Activated naive CD4-positive, alpha-beta T cell treated with anti-CD3 and anti-CD28 coated beads, Interleukin-2, amount 10 ng/mL, durations not matched to agents 7 days and 5 days (primary cell): Measurements from ENCODE around the gene INSRR.

Source experiments
- CTCF ChIA-PET: fragments of 350-600 bp; sonication (Branson Sonifier 250); formaldehyde crosslinking; loops from one replicate; lab custom pipeline; 2021; ENCODE audit warnings: antibody characterized with exemption; lab: Charles Lee
- DNase-seq: peaks from one replicate; pipeline ENCODE4 v3.0.0-alpha.2; 2020
- H3K27ac Mint-ChIP-seq: one replicate; pipeline ENCODE4 v1.8.0; 2021; ENCODE audit warnings: mild to moderate bottlenecking, moderate library complexity, mixed read lengths
- H3K27me3 Mint-ChIP-seq: one replicate; pipeline ENCODE4 v1.8.0; 2021; ENCODE audit warnings: mild to moderate bottlenecking, mixed read lengths
- H3K36me3 Mint-ChIP-seq: one replicate; pipeline ENCODE4 v1.8.0; 2021; ENCODE audit warnings: mixed read lengths
- H3K4me1 Mint-ChIP-seq: one replicate; pipeline ENCODE4 v1.8.0; 2021; ENCODE audit warnings: mixed read lengths
- H3K4me3 Mint-ChIP-seq: one replicate; pipeline ENCODE4 v1.8.0; 2021; ENCODE audit warnings: mild to moderate bottlenecking, moderate library complexity, mixed read lengths
- H3K9me3 Mint-ChIP-seq: one replicate; pipeline ENCODE4 v1.8.0; 2021; ENCODE audit warnings: mixed read lengths

INSRR gene

GRCh38 chr1:156858959-156859522 lies at the start of gene INSRR:
TSS of gene INSRR (minus strand) at chr1:156859117. CDS start at chr1:156858621, 496 bp downstream.
- Mint-ChIP-seq H3K36me3 (no peaks in the 10 kb centered on the region), H3K4me1 (peaks cover 43% of the 10 kb centered on the region), H3K27ac (no peak within 1 kb of the TSS), H3K27me3 (peaks cover 88% of the 10 kb centered on the region), H3K4me3 (peak within 1 kb of the TSS; percentile 65), H3K9me3 (no peaks in the 10 kb centered on the region)
- CTCF ChIA-PET = interaction anchor here (0.7 to 11.4 kb wide), 34 partner anchors 10 to 216 kb away, joined by 3 to 240 read pairs (median 8); partner anchors contain the start of genes ISG20L2, METTL25B and PEAR1
- DNase-seq = no peak

DNA sequence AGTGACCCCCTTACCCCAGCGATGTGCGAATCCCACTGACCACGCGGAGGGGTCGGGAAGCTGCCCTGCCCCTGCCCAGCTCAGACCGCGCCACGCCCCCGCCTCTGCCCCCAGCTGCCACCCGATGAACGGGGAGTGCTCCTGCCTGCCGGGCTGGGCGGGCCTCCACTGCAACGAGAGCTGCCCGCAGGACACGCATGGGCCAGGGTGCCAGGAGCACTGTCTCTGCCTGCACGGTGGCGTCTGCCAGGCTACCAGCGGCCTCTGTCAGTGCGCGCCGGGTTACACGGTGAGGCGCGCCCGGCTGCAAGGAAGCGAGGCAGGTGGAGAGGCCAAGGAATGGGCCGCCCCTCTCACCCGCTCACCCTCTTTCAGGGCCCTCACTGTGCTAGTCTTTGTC lies 49.6 kb upstream of the INSRR start:
- H3K9me3 Mint-ChIP-seq = no peaks in the 10 kb centered on the region
- no peak overlapping the region for H3K4me3 Mint-ChIP-seq
- CTCF ChIA-PET = interaction anchor here (6.3 kb wide), 1 partner anchor 17 kb away, joined by 61 read pairs; no protein-coding TSS in a partner anchor
- peaks cover 65% of the 10 kb centered on the region for H3K27me3 Mint-ChIP-seq
- H3K4me1 Mint-ChIP-seq = no peaks in the 10 kb centered on the region
- H3K27ac Mint-ChIP-seq = no peak overlapping the region
- no peak for DNase-seq
- no peaks in the 10 kb centered on the region for H3K36me3 Mint-ChIP-seq

GRCh38 chr1:156906206-156906906 lies 47.4 kb upstream of the INSRR start:
- no peaks in the 10 kb centered on the region for H3K36me3 Mint-ChIP-seq
- CTCF ChIA-PET = no interaction called here
- DNase-seq = no peak
- no peak overlapping the region for H3K4me3 Mint-ChIP-seq
- no peaks in the 10 kb centered on the region for H3K9me3 Mint-ChIP-seq
- no peak overlapping the region for H3K27ac Mint-ChIP-seq
- no peaks in the 10 kb centered on the region for H3K4me1 Mint-ChIP-seq
- H3K27me3 Mint-ChIP-seq = peaks cover 63% of the 10 kb centered on the region

GRCh38 chr1:156905651-156906050 lies 46.7 kb upstream of the INSRR start:
- Mint-ChIP-seq H3K4me1 (no peaks in the 10 kb centered on the region), H3K27ac (no peak overlapping the region), H3K9me3 (no peaks in the 10 kb centered on the region), H3K27me3 (peaks cover 64% of the 10 kb centered on the region), H3K4me3 (no peak overlapping the region), H3K36me3 (no peaks in the 10 kb centered on the region)
- no peak for DNase-seq
- CTCF ChIA-PET = no interaction called here

DNA sequence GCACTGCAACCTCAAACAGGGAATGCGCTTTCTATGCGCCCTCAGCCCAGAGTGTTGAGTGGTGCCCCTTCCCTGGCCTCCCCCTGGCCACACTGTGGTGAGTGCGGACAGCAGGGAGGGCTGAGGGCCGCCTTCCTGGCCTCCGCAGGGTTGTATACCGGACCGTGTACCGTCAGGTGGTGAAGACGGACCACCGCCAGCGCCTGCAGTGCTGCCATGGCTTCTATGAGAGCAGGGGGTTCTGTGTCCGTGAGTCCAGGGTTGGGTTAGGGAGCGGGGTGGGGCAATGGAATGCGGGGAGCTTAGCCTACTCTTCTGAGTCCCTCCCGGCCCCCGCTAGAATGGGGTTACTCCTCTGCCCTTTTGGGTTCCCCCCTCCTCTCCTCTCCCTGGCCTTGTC lies 46.3 kb upstream of the INSRR start:
- H3K4me3 Mint-ChIP-seq = no peak overlapping the region

GRCh38 chr1:156904187-156904959 lies 45.5 kb upstream of the INSRR start:
- H3K9me3 Mint-ChIP-seq = no peaks in the 10 kb centered on the region
- no peaks in the 10 kb centered on the region for H3K4me1 Mint-ChIP-seq
- CTCF ChIA-PET = no interaction called here

More for the DNA sequence above, 46.3 kb upstream of the INSRR start:
- H3K9me3 Mint-ChIP-seq = no peaks in the 10 kb centered on the region
- H3K4me1 Mint-ChIP-seq = no peaks in the 10 kb centered on the region
- peaks cover 64% of the 10 kb centered on the region for H3K27me3 Mint-ChIP-seq
- H3K36me3 Mint-ChIP-seq = no peaks in the 10 kb centered on the region
- H3K27ac Mint-ChIP-seq = no peak overlapping the region
- no peak for DNase-seq
- CTCF ChIA-PET = no interaction called here

GRCh38 chr1:156903328-156904091 lies 44.6 kb upstream of the INSRR start:
- no peak for DNase-seq
- Mint-ChIP-seq H3K36me3 (no peaks in the 10 kb centered on the region), H3K9me3 (no peaks in the 10 kb centered on the region), H3K4me3 (no peak overlapping the region), H3K27ac (no peak overlapping the region), H3K27me3 (peaks cover 73% of the 10 kb centered on the region), H3K4me1 (peaks cover 3% of the 10 kb centered on the region)
- CTCF ChIA-PET = no interaction called here

More at GRCh38 chr1:156904187-156904959, 45.5 kb upstream of the INSRR start:
- no peak overlapping the region for H3K4me3 Mint-ChIP-seq
- no peak overlapping the region for H3K27ac Mint-ChIP-seq
- H3K27me3 Mint-ChIP-seq = peaks cover 68% of the 10 kb centered on the region
- DNase-seq = no peak
- no peaks in the 10 kb centered on the region for H3K36me3 Mint-ChIP-seq

DNA sequence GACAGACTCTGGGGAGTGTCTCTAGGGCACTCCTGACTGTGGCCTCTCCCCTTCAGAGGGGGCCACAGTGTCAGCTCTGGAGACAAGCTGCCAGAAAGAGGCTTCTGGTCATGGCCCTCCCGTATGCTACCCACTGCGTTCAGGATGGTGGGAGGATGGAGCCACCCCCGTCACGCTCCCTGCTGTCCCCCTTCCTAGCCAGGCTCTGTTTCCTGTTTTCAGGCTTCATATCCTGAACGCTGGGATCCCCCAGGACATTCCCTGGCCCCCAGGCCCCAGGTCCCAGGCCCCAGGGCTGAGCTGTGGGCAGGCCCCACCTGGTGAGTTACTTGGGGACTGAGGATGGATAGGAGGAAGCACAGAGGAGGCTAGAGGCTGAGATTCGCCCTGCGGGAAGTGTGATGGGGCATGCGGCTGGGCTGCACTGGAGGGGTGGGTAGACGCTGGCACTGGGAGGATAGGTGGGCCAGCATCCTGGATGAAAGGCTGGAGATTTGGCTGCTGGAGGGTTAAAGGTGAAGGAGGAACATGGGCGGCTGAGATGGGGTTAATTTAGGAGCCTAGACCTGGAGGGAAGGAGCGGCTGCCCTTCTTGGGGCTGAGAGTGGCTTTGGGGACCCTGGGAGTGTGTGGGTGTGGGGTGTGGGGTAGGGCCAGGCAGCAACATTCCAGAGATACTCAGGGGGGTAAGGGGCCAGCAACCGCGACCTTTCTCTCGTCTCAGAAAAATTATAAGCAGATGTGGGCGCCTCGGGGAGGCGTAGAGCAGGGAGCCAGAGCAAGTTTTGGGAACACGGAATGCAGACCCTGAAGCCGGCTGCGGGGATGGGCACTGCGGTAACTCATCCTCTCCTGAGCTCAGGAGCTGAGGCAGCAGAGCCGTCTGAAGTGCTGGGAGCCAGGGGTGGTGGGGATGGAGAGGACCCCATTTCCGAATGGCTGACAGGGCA lies 43.3 kb upstream of the INSRR start:
- peak overlapping the region; percentile 43 for H3K27ac Mint-ChIP-seq
- peaks cover 80% of the 10 kb centered on the region for H3K27me3 Mint-ChIP-seq
- no peaks in the 10 kb centered on the region for H3K36me3 Mint-ChIP-seq
- H3K4me3 Mint-ChIP-seq = no peak overlapping the region
- peaks cover 16% of the 10 kb centered on the region for H3K4me1 Mint-ChIP-seq
- DNase-seq = no peak
- CTCF ChIA-PET = interaction anchor here (0.8 to 4.5 kb wide), 4 partner anchors 8 to 26 kb away, joined by 3 to 31 read pairs (median 3); no protein-coding TSS in a partner anchor
- no peaks in the 10 kb centered on the region for H3K9me3 Mint-ChIP-seq

DNA sequence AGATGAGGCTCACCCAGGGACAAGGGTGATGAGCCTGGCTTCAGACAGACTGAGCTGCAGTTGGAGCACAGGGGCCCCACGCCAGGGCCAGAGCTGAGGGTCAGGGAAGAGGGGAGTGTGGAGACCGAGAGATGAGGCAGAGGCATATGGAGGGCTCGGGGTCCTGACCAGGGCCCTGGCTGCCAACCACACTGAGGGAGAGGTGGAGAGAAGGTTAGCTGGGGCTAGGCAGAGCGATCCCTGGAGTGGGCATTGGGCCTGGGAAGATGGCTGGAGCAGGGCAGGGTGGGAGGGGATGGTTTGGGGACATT lies 42.6 kb upstream of the INSRR start:
- DNase-seq = no peak
- Mint-ChIP-seq H3K9me3 (no peaks in the 10 kb centered on the region), H3K4me3 (no peak overlapping the region), H3K36me3 (no peaks in the 10 kb centered on the region), H3K27me3 (peaks cover 87% of the 10 kb centered on the region), H3K4me1 (peaks cover 19% of the 10 kb centered on the region), H3K27ac (no peak overlapping the region)
- CTCF ChIA-PET = interaction anchor here (0.8 to 4.5 kb wide), 6 partner anchors 9 to 26 kb away, joined by 3 to 31 read pairs (median 3); no protein-coding TSS in a partner anchor

DNA sequence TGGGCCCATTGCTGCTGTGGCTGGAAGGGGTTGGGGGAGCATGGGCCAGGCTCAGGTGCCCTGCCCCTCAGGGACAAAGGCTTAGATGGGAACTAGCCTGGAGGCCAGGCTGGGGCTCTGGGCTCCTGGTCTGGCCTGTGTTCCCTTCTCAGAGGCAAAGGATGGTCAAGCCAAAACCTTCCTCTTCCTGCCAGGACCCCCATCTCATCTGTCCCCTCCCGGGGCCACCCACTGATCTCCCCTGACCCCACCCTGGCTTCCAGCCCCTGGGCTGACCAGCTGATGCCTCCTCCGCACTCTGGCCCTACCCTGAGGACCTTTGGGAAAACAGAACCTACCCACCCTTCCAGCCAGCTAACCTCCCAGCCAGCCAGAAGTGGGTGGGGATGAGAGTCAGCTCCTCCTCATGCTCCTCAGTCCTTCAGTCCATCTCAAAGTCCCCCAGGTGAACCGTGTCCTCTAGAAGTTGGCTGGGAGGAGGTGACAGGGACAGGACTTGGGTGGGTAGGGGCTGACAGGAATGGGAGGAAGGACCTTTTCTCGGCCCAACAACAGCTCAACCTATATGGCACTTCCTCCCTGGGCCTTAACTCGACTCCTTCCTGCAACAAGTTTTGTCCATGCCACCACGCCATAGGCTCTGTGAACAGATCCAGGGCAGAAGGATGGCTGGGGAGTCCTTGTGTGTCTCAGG lies 42.1 kb upstream of the INSRR start:
- no peak for DNase-seq
- CTCF ChIA-PET = interaction anchor here (0.8 to 4.5 kb wide), 6 partner anchors 9 to 62 kb away, joined by 3 to 31 read pairs (median 3); no protein-coding TSS in a partner anchor
- no peaks in the 10 kb centered on the region for H3K36me3 Mint-ChIP-seq
- no peak overlapping the region for H3K27ac Mint-ChIP-seq
- peaks cover 87% of the 10 kb centered on the region for H3K27me3 Mint-ChIP-seq
- H3K9me3 Mint-ChIP-seq = no peaks in the 10 kb centered on the region
- H3K4me3 Mint-ChIP-seq = no peak overlapping the region
- peaks cover 19% of the 10 kb centered on the region for H3K4me1 Mint-ChIP-seq

DNA sequence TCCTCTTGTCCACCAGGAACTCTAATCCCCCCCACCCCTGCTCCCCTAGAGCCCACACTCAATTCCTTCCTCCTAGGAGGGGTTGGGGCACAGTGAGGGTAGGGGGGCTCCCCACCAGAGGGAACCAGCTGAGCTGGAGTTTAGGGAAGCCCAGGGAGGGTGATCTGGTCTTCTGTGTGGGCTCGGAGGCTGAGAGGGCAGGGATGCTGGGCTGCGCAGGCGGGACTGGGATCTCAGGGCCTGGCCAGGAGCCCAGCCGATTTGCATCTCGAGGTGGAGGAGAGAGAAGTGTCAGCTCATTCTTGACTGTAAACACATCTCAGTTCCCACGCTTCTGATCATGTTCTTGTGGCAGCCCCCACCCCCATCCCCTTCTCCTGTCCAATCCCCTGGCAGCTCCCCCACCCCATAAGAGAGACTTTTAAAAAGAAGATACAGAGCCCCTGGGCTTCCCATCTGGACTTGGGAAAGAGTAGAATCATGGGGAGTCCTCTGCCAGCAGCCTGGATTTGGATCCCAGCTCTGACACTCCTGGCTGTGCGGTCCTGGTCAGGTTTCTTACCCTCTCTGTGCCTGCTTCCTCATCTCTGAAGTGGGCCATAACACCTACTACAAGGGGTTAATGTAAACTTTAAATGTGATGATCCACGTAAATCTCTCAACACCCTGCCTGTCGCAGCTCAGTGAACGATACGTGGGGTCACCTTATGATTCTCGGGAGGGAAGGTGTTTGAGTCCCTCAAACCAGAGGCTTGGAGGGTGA lies 41.2 kb upstream of the INSRR start:
- H3K27ac Mint-ChIP-seq = no peak overlapping the region
- no peaks in the 10 kb centered on the region for H3K36me3 Mint-ChIP-seq
- CTCF ChIA-PET = interaction anchor here (0.7 to 4.5 kb wide), 5 partner anchors 10 to 61 kb away, joined by 3 to 31 read pairs (median 5); no protein-coding TSS in a partner anchor
- peaks cover 88% of the 10 kb centered on the region for H3K27me3 Mint-ChIP-seq
- peaks cover 19% of the 10 kb centered on the region for H3K4me1 Mint-ChIP-seq
- H3K4me3 Mint-ChIP-seq = no peak overlapping the region
- H3K9me3 Mint-ChIP-seq = no peaks in the 10 kb centered on the region
- DNase-seq = no peak
